SK-N-SH (cell line): Measurements from ENCODE around the gene ZNF474. TPM values are rescaled to one million over a fixed set of nuclear protein-coding genes. Genes with fewer than 3 reads are reported as not detected.

Experiments used
- CTCF ChIA-PET: fragments of 300-600, 350-600 bp; formaldehyde crosslinking; extraction: SDS; loops from one replicate; lab custom pipeline; 2021; lab: Yijun Ruan, JAX
- POLR2A ChIA-PET: fragments of 350-600 bp; sonication (Branson Sonifier 250); formaldehyde crosslinking; extraction: SDS; loops from one replicate; lab custom pipeline; 2020; ENCODE audit warnings: antibody characterized with exemption, inconsistent platforms; lab: Yijun Ruan, JAX
- DNase-seq: peaks from one replicate; pipeline ENCODE4 v3.0.0; 2012
- H2AFZ ChIP-seq: fragments of 200-600 bp; sonication (generic); 2 replicates; pipeline ENCODE4 v1.8.1; 2016; ENCODE audit warnings: antibody characterized with exemption, mild to moderate bottlenecking, low read depth
- H3F3A ChIP-seq: fragments of 200-600 bp; sonication (generic); replicated peaks from 2 replicates; pipeline ENCODE3; 2016; ENCODE audit warnings: antibody characterized with exemption, mild to moderate bottlenecking; ENCODE audit not compliant: insufficient read depth
- H3K27ac ChIP-seq, 2 experiments: fragments of 200-500 bp in 1 of 2; fragments of 200-600 bp in 1 of 2; sonication (Bioruptor generic) in 1 of 2; sonication (generic), shearing (Covaris generic) in 1 of 2; 2 replicates each; pipeline versions ENCODE4 v1.5.1 to v1.6.1; 2014 to 2016; ENCODE audit warnings: low read depth in 2 of 2, inconsistent platforms in 1 of 2, low read length in 1 of 2, mild to moderate bottlenecking in 1 of 2, mixed read lengths in 1 of 2
- H3K27me3 ChIP-seq: fragments of 200-600 bp; sonication (generic), shearing (Covaris generic); 2 replicates; pipeline ENCODE4 v1.6.1; 2016; ENCODE audit warnings: mixed run types; ENCODE audit not compliant: insufficient read depth
- H3K36me3 ChIP-seq, 2 experiments: fragments of 200-500 bp in 1 of 2; fragments of 200-600 bp in 1 of 2; sonication (Bioruptor generic) in 1 of 2; sonication (generic) in 1 of 2; replicated peaks in 1 of 2; 2 replicates each; pipeline versions ENCODE3 to v1.5.1; 2014 to 2016; ENCODE audit warnings: low read length in 1 of 2, mild to moderate bottlenecking in 1 of 2; ENCODE audit not compliant: insufficient read depth in 2 of 2, control insufficient read depth in 1 of 2
- H3K4me1 ChIP-seq, 2 experiments: fragments of 200-500 bp in 1 of 2; fragments of 200-600 bp in 1 of 2; sonication (Bioruptor generic) in 1 of 2; sonication (generic), shearing (Covaris generic) in 1 of 2; 2 replicates each; pipeline versions ENCODE4 v1.5.1 to v1.6.1; 2014 to 2016; ENCODE audit warnings: low read depth in 1 of 2, low read length in 1 of 2, mixed run types in 1 of 2; ENCODE audit not compliant: insufficient read depth in 2 of 2, control insufficient read depth in 1 of 2
- H3K4me2 ChIP-seq: fragments of 200-600 bp; sonication (generic), shearing (Covaris generic); 2 replicates; pipeline ENCODE4 v1.6.1; 2017; ENCODE audit warnings: mixed run types
- H3K4me3 ChIP-seq, 2 experiments: fragments of 200-500 bp in 1 of 2; fragments of 200-600 bp in 1 of 2; sonication (Bioruptor generic) in 1 of 2; sonication (generic), shearing (Covaris generic) in 1 of 2; 2 replicates each; pipeline versions ENCODE4 v1.5.1 to v1.8.1; 2014 to 2016; ENCODE audit warnings: low read depth in 2 of 2, inconsistent platforms in 1 of 2, low read length in 1 of 2, mild to moderate bottlenecking in 1 of 2, mixed read lengths in 1 of 2, moderate library complexity in 1 of 2
- H3K79me2 ChIP-seq: fragments of 200-600 bp; sonication (generic); 2 replicates; pipeline ENCODE4 v1.8.1; 2017; ENCODE audit warnings: mild to moderate bottlenecking; ENCODE audit not compliant: insufficient read depth
- H3K9ac ChIP-seq: fragments of 200-600 bp; sonication (generic); 2 replicates; pipeline ENCODE4 v1.6.1; 2017; ENCODE audit warnings: mixed run types
- H3K9me2 ChIP-seq: fragments of 200-600 bp; sonication (generic); 2 replicates; pipeline ENCODE4 v1.6.1; 2017; ENCODE audit warnings: mixed run types
- H3K9me3 ChIP-seq: fragments of 200-600 bp; sonication (generic); 2 replicates; pipeline ENCODE4 v1.6.1; 2017; ENCODE audit warnings: mixed run types, mild to moderate bottlenecking, moderate library complexity
- H4K20me1 ChIP-seq: fragments of 200-600 bp; sonication (generic); 2 replicates; pipeline ENCODE4 v1.6.1; 2017; ENCODE audit warnings: mild to moderate bottlenecking, mixed run types; ENCODE audit not compliant: insufficient read depth
- FOXJ3 ChIP-seq: sonication (generic); formaldehyde crosslinking; IDR thresholded peaks from 2 replicates; pipeline ENCODE4 v1.5.1; 2020; ENCODE audit warnings: mild to moderate bottlenecking, missing genetic modification reagents
- GABPA ChIP-seq: IDR thresholded peaks from 2 replicates; pipeline ENCODE4 v1.4.0; 2012; ENCODE audit warnings: low read depth, mild to moderate bottlenecking
- MAX ChIP-seq: IDR thresholded peaks from 2 replicates; pipeline ENCODE4 v1.4.0; 2012; ENCODE audit warnings: low read depth
- MEF2A ChIP-seq: IDR thresholded peaks from 2 replicates; pipeline ENCODE4 v1.4.0; 2012; ENCODE audit warnings: low read depth, borderline replicate concordance
- MXI1 ChIP-seq: IDR thresholded peaks from 2 replicates; pipeline ENCODE4 v1.6.1; 2012; ENCODE audit warnings: mild to moderate bottlenecking, low read depth, low read length, improper control_type of control experiment
- NFIC ChIP-seq: IDR thresholded peaks from 2 replicates; pipeline ENCODE4 v1.4.0; 2012; ENCODE audit warnings: borderline replicate concordance
- NRF1 ChIP-seq: IDR thresholded peaks from 2 replicates; pipeline ENCODE4 v1.6.1; 2012; ENCODE audit warnings: low read depth, mild to moderate bottlenecking, low read length
- PBX3 ChIP-seq: IDR thresholded peaks from 2 replicates; pipeline ENCODE4; 2012
- RAD21 ChIP-seq: IDR thresholded peaks from 2 replicates; pipeline ENCODE4 v1.6.1; 2012; ENCODE audit warnings: mild to moderate bottlenecking, low read length
- REST ChIP-seq: IDR thresholded peaks from 2 replicates; pipeline ENCODE4 v1.6.1; 2012; ENCODE audit warnings: mild to moderate bottlenecking, low read depth, low read length, moderate library complexity
- RFX5 ChIP-seq: IDR thresholded peaks from 2 replicates; pipeline ENCODE4 v1.6.1; 2012; ENCODE audit warnings: mild to moderate bottlenecking, improper control_type of control experiment, low read length
- SMC3 ChIP-seq: IDR thresholded peaks from 2 replicates; pipeline ENCODE4 v1.6.1; 2012; ENCODE audit warnings: low read depth, low read length, improper control_type of control experiment
- TAF1 ChIP-seq: IDR thresholded peaks from 2 replicates; pipeline ENCODE4 v1.6.1; 2012; ENCODE audit warnings: low read depth, mild to moderate bottlenecking, low read length, moderate library complexity, borderline replicate concordance
- TEAD4 ChIP-seq: IDR thresholded peaks from 2 replicates; pipeline ENCODE4 v1.4.0; 2012; ENCODE audit warnings: mild to moderate bottlenecking, borderline replicate concordance; ENCODE audit not compliant: insufficient read depth
- YY1 ChIP-seq: IDR thresholded peaks from 2 replicates; pipeline ENCODE4 v1.4.0; 2012; ENCODE audit warnings: low read depth, mild to moderate bottlenecking
- WGBS: methylation state at CpG from one replicate; pipeline ENCODE4 v1.1.6; 2017; ENCODE audit warnings: low lambda C conversion rate; 5-methylcytosine and 5-hydroxymethylcytosine counted together
- polyA plus RNA-seq, 3 experiments: library from polyadenylated mRNA; depleted of rRNA; stranded (reverse); fragments of >200 nt; gene quantifications; 2 replicates each; pipeline ENCODE4 v1.2.3, GENCODE V29; 2012

The ZNF474 gene
- polyA plus RNA-seq, 1 of the 3 experiments (the other 2 are of a cell fraction), result 0.08 TPM

- H3F3A ChIP-seq, result no peaks in the 10 kb centered on the region
- H3K36me3 ChIP-seq, result no peaks in the 10 kb centered on the region
- no peaks in the 10 kb centered on the region for H3K79me2 ChIP-seq
- TF ChIP-seq MAX (no peak), TAF1 (no peak), MXI1 (no peak), YY1 (no peak), NFIC (no peak), SMC3 (no peak), TEAD4 (no peak), RFX5 (no peak), GABPA (no peak), NRF1 (no peak), PBX3 (no peak), FOXJ3 (CRISPR knock-in tag) (no peak), REST (no peak), MEF2A (no peak), RAD21 (no peak)
- POLR2A ChIA-PET, result no interaction called here
- no peak overlapping the region for H3K27ac ChIP-seq
- WGBS, result 86% methylated on average over 2 of the region's 2 CpGs
- H3K4me1 ChIP-seq, result no peaks in the 10 kb centered on the region
- H3K9me3 ChIP-seq, result no peaks in the 10 kb centered on the region
- no peaks in the 10 kb centered on the region for H3K9me2 ChIP-seq
- H3K27me3 ChIP-seq, result no peaks in the 10 kb centered on the region
- H3K9ac ChIP-seq, result no peak overlapping the region
- H3K4me3 ChIP-seq, result no peak overlapping the region
- H4K20me1 ChIP-seq, result no peaks in the 10 kb centered on the region
- no peak for DNase-seq
- CTCF ChIA-PET, result no interaction called here
- H3K4me2 ChIP-seq, result no peak overlapping the region
- no peak overlapping the region for H2AFZ ChIP-seq
These were observed 8.4 kb upstream of the ZNF474 start for GRCh38 chr5:122120957-122121356.
